Measurements from ENCODE around the gene SPATA4. TPM values are rescaled to one million over a fixed set of nuclear protein-coding genes. Genes with fewer than 3 reads are reported as not detected.

Gene SPATA4
- polyA plus RNA-seq (2013, experiment 1 of 2): 0.13 TPM
- polyA plus RNA-seq (2013, experiment 2 of 2): 0.07 TPM

DNA sequence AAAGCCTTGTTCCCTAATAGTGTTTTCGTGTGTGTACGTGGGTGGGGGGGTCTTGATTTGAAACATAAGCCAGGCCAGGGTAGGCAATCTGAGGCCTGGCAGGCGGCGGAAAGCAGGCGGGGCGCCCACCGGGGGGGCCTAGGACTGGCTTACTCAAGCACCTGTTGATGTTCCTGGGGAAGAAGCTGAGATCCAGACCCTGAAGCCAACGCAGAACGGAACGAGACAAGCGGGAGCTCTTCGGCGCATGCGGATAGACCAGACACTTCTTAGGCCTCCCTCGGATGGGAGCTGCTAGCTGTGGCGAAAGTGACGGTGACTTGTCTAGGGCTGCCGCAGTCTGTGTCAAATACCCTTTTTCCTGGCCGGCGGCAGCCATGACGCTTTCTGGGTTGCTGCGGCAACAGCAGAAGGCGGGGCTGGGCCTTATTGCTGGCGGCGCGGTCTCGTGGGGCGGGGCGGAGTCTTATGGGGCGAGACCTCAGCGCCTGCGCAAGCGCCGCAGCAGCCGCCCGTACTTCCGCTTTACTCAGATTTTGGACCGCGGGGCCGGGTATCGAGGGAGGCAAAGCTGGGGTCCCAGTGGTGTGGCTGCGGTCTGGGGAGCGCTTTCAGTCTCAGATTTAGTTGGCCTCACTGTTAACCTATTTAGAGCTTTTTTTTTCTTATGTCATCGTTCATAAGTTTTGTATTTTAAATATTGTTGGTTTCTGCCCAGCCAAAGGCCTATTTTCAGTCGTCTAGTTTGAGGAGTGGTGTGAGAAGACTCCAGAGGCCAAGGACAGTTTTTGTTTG is at the start of gene SPATA4:
SPATA4 (minus strand) TSS at position 402 of the 795 bp plus-strand sequence; CDS start at position 379, 23 bp downstream.
- no CpG with 5 or more reads among the region's 45 CpGs for WGBS (ENCODE audit: extremely low coverage, insufficient coverage, low lambda C conversion rate)
- H3K79me2 ChIP-seq (ENCODE audit: control insufficient read depth, insufficient read depth, low read length): no peaks in the 10 kb centered on the region
- no peaks in the 10 kb centered on the region for H3K27me3 ChIP-seq (ENCODE audit: insufficient read depth, low read length, poor library complexity)
- H3K4me2 ChIP-seq (ENCODE audit: low read length): peak within 1 kb of the TSS; percentile 91
- H3K4ac ChIP-seq (ENCODE audit: low read depth, low read length): no peak within 1 kb of the TSS
- H2BK15ac ChIP-seq (replicated peaks; ENCODE audit: low read depth): no peak within 1 kb of the TSS
- H3K9ac ChIP-seq (ENCODE audit: low read length): peak within 1 kb of the TSS; percentile 56
- H3K4me3 ChIP-seq (ENCODE audit: low read length): peak within 1 kb of the TSS; percentile 50
- no peak within 1 kb of the TSS for H3K27ac ChIP-seq (ENCODE audit: low read depth, low read length)
- no peaks in the 10 kb centered on the region for H3K36me3 ChIP-seq (ENCODE audit: control insufficient read depth, insufficient read depth, low read length)
- no peak within 1 kb of the TSS for H3K23ac ChIP-seq (ENCODE audit: low read length)
- DNase-seq: peak; percentile 97
- peak within 1 kb of the TSS; percentile 71 for H3K56ac ChIP-seq (ENCODE audit: low read length)
- no peak within 1 kb of the TSS for H2BK5ac ChIP-seq (ENCODE audit: low read length)
- H4K8ac ChIP-seq (ENCODE audit: low read depth, low read length): no peak within 1 kb of the TSS
- H4K5ac ChIP-seq (ENCODE audit: low read length): no peak within 1 kb of the TSS
- no peaks in the 10 kb centered on the region for H3K79me1 ChIP-seq (ENCODE audit: low read length)
- H2AK5ac ChIP-seq (ENCODE audit: low read length): no peak within 1 kb of the TSS
- H2BK120ac ChIP-seq (ENCODE audit: low read depth, low read length): no peak within 1 kb of the TSS
- H3K4me1 ChIP-seq (ENCODE audit: control insufficient read depth, low read depth, low read length): no peaks in the 10 kb centered on the region
- no peak within 1 kb of the TSS for H3K18ac ChIP-seq (ENCODE audit: low read length)

DNA sequence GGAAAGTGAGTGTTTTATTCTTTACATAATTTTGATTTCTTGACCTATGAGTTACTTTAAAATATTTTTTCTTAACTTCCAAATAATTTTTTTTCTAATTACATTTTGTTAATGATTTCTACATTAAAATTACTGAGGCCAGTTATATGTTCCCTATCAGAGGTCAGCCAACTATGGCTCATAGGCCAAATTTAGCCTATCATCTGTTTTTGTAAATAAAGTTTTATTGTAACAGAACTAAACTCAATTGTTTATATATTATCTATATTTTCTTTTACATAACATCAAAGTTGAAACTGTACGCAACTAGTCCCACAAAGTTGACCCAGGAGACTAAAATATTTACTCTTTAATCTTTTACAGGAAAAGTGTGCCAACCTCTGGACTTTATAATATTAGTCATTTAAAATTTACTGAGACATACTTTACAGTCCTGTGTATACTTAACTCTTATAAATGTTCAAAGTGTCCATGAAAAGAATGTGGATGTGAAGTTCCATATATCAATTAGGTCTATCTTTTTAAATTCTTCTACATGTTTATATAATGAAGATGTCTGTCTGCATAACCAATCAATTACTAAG is 47.5 kb upstream of the SPATA4 start:
- no peak overlapping the region for H3K4me3 ChIP-seq (ENCODE audit: low read length)
- H3K4me1 ChIP-seq (ENCODE audit: control insufficient read depth, low read depth, low read length): peaks cover 5% of the 10 kb centered on the region
- no peak overlapping the region for H3K56ac ChIP-seq (ENCODE audit: low read length)
- H3K4me2 ChIP-seq (ENCODE audit: low read length): no peak overlapping the region
- WGBS (ENCODE audit: extremely low coverage, insufficient coverage, low lambda C conversion rate): no CpG with 5 or more reads among the region's 1 CpG
- no peak overlapping the region for H2AK5ac ChIP-seq (ENCODE audit: low read length)
- H3K4ac ChIP-seq (ENCODE audit: low read depth, low read length): no peak overlapping the region
- H3K27me3 ChIP-seq (ENCODE audit: insufficient read depth, low read length, poor library complexity): no peaks in the 10 kb centered on the region
- no peak overlapping the region for H2BK5ac ChIP-seq (ENCODE audit: low read length)
- no peak overlapping the region for H4K5ac ChIP-seq (ENCODE audit: low read length)
- no peak overlapping the region for H3K23ac ChIP-seq (ENCODE audit: low read length)
- no peak overlapping the region for H4K8ac ChIP-seq (ENCODE audit: low read depth, low read length)
- no peaks in the 10 kb centered on the region for H3K79me1 ChIP-seq (ENCODE audit: low read length)
- H2BK120ac ChIP-seq (ENCODE audit: low read depth, low read length): no peak overlapping the region
- no peaks in the 10 kb centered on the region for H3K79me2 ChIP-seq (ENCODE audit: control insufficient read depth, insufficient read depth, low read length)
- H2BK15ac ChIP-seq (replicated peaks; ENCODE audit: low read depth): no peak overlapping the region
- H3K36me3 ChIP-seq (ENCODE audit: control insufficient read depth, insufficient read depth, low read length): no peaks in the 10 kb centered on the region
- H3K27ac ChIP-seq (ENCODE audit: low read depth, low read length): no peak overlapping the region
- no peak for DNase-seq
- no peak overlapping the region for H3K18ac ChIP-seq (ENCODE audit: low read length)
- H3K9ac ChIP-seq (ENCODE audit: low read length): no peak overlapping the region

DNA sequence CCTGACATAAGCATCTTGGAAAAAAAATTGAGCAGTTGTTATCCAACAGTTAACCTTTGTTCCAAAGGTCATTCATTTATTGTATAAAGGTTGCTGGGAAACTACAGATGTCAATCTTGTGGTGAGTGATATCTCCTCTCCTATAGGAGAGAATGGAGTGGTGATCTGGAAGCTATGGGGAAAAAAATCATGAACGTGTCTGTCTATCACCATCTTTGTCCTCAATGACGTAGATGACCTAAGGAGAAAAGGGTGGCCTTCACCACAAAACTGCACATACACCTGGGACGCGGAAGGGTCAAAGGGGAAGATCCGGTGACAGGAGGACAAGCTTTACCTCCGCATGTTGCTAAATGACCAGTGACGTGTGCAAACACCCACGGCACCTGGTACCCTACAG is 46.3 kb upstream of the SPATA4 start:
- Histone ChIP-seq H2BK120ac (ENCODE audit: low read depth, low read length) (no peak overlapping the region), H3K27me3 (ENCODE audit: insufficient read depth, low read length, poor library complexity) (no peaks in the 10 kb centered on the region), H2BK15ac (replicated peaks; ENCODE audit: low read depth) (no peak overlapping the region), H3K9ac (ENCODE audit: low read length) (no peak overlapping the region), H2BK5ac (ENCODE audit: low read length) (no peak overlapping the region), H3K4me1 (ENCODE audit: control insufficient read depth, low read depth, low read length) (peaks cover 5% of the 10 kb centered on the region), H3K4me2 (ENCODE audit: low read length) (no peak overlapping the region), H3K79me1 (ENCODE audit: low read length) (no peaks in the 10 kb centered on the region), H2AK5ac (ENCODE audit: low read length) (no peak overlapping the region), H3K18ac (ENCODE audit: low read length) (no peak overlapping the region), H3K4me3 (ENCODE audit: low read length) (no peak overlapping the region), H3K4ac (ENCODE audit: low read depth, low read length) (no peak overlapping the region), H3K23ac (ENCODE audit: low read length) (no peak overlapping the region), H3K79me2 (ENCODE audit: control insufficient read depth, insufficient read depth, low read length) (no peaks in the 10 kb centered on the region), H4K8ac (ENCODE audit: low read depth, low read length) (no peak overlapping the region), H4K5ac (ENCODE audit: low read length) (no peak overlapping the region), H3K56ac (ENCODE audit: low read length) (no peak overlapping the region), H3K27ac (ENCODE audit: low read depth, low read length) (no peak overlapping the region), H3K36me3 (ENCODE audit: control insufficient read depth, insufficient read depth, low read length) (no peaks in the 10 kb centered on the region)
- WGBS (ENCODE audit: extremely low coverage, insufficient coverage, low lambda C conversion rate): no CpG with 5 or more reads among the region's 8 CpGs
- DNase-seq: no peak

DNA sequence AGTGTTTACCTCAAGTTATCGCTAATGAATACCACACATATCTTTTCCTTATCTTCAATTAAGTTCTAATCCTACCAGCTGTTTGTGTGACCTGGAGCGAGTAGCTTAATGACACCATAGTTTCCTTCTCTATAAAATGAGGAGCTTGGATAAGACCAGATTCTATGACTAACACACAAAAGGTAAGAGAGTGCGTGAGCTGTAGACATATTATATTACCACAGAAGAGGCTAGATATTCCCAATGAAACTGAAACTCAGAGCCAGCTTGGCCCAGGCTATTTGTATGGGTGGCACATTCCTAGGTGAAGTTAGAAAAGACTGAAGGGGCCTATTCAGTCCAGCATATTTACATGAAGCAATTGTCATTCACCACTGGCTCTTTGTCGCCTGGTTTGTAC is 43.4 kb upstream of the SPATA4 start:
- Histone ChIP-seq H3K18ac (ENCODE audit: low read length) (no peak overlapping the region), H2AK5ac (ENCODE audit: low read length) (no peak overlapping the region), H3K36me3 (ENCODE audit: control insufficient read depth, insufficient read depth, low read length) (no peaks in the 10 kb centered on the region), H2BK5ac (ENCODE audit: low read length) (no peak overlapping the region), H3K4ac (ENCODE audit: low read depth, low read length) (no peak overlapping the region), H4K8ac (ENCODE audit: low read depth, low read length) (no peak overlapping the region), H3K4me3 (ENCODE audit: low read length) (no peak overlapping the region), H3K56ac (ENCODE audit: low read length) (no peak overlapping the region), H3K9ac (ENCODE audit: low read length) (no peak overlapping the region), H4K5ac (ENCODE audit: low read length) (no peak overlapping the region), H2BK120ac (ENCODE audit: low read depth, low read length) (no peak overlapping the region), H3K4me1 (ENCODE audit: control insufficient read depth, low read depth, low read length) (peaks cover 5% of the 10 kb centered on the region), H3K79me2 (ENCODE audit: control insufficient read depth, insufficient read depth, low read length) (no peaks in the 10 kb centered on the region), H3K23ac (ENCODE audit: low read length) (no peak overlapping the region), H3K4me2 (ENCODE audit: low read length) (no peak overlapping the region), H3K79me1 (ENCODE audit: low read length) (no peaks in the 10 kb centered on the region), H2BK15ac (replicated peaks; ENCODE audit: low read depth) (no peak overlapping the region), H3K27ac (ENCODE audit: low read depth, low read length) (no peak overlapping the region), H3K27me3 (ENCODE audit: insufficient read depth, low read length, poor library complexity) (no peaks in the 10 kb centered on the region)
- peak; percentile 56 for DNase-seq
- no CpG with 5 or more reads among the region's 4 CpGs for WGBS (ENCODE audit: extremely low coverage, insufficient coverage, low lambda C conversion rate)

DNA sequence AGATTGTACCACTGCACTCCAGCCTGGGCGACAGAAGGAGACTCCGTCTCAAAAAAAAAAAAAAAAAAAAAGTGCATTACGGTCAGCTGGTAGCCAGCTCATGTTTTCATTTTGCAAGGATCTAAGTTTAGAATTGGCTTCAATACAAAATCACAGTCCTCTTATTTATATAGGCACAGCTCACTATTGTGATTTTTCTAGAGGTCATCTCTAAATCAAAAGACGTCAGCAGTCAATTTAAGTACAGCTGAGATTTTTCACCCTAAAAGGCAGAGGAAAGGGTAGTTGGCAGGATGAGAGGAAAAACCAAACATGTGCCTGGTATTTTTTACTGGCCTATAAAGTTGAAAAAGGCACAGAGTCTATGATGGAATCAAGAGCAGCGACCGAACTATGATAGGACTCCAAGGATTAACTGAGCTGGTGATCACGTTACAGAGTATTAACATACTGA is 42.8 kb upstream of the SPATA4 start:
- Histone ChIP-seq H3K27ac (ENCODE audit: low read depth, low read length) (no peak overlapping the region), H2BK120ac (ENCODE audit: low read depth, low read length) (no peak overlapping the region), H3K4ac (ENCODE audit: low read depth, low read length) (no peak overlapping the region), H3K4me3 (ENCODE audit: low read length) (no peak overlapping the region), H2BK5ac (ENCODE audit: low read length) (no peak overlapping the region), H3K36me3 (ENCODE audit: control insufficient read depth, insufficient read depth, low read length) (no peaks in the 10 kb centered on the region), H2BK15ac (replicated peaks; ENCODE audit: low read depth) (no peak overlapping the region), H3K9ac (ENCODE audit: low read length) (no peak overlapping the region), H2AK5ac (ENCODE audit: low read length) (no peak overlapping the region), H4K5ac (ENCODE audit: low read length) (no peak overlapping the region), H3K56ac (ENCODE audit: low read length) (no peak overlapping the region), H4K8ac (ENCODE audit: low read depth, low read length) (no peak overlapping the region), H3K4me1 (ENCODE audit: control insufficient read depth, low read depth, low read length) (peaks cover 5% of the 10 kb centered on the region), H3K27me3 (ENCODE audit: insufficient read depth, low read length, poor library complexity) (no peaks in the 10 kb centered on the region), H3K79me1 (ENCODE audit: low read length) (no peaks in the 10 kb centered on the region), H3K18ac (ENCODE audit: low read length) (no peak overlapping the region), H3K23ac (ENCODE audit: low read length) (no peak overlapping the region), H3K79me2 (ENCODE audit: control insufficient read depth, insufficient read depth, low read length) (no peaks in the 10 kb centered on the region), H3K4me2 (ENCODE audit: low read length) (no peak overlapping the region)
- DNase-seq: no peak
- no CpG with 5 or more reads among the region's 7 CpGs for WGBS (ENCODE audit: extremely low coverage, insufficient coverage, low lambda C conversion rate)

Measured in mesendoderm (in vitro differentiated cells).